Pulmonary artery endothelial cell (primary cell): ENCODE data around the gene ZPR1. TPM values are rescaled to one million over a fixed set of nuclear protein-coding genes. Genes with fewer than 3 reads are reported as not detected.
A peak's percentile ranks its signal among the peaks of the same experiment; 100 is the strongest.
"Not testable (repeated sequence)": the region's sequence is repeated elsewhere in the genome, so short reads cannot be mapped to it uniquely, and the experiment has no call there.

Experiments used
- DNase-seq: peaks from one replicate; pipeline ENCODE4 v3.0.0-alpha.2; 2011; ENCODE audit warnings: low read depth, low spot score
- total RNA-seq: library from RNA; depleted of rRNA; stranded (reverse); fragments of >200 nt; gene quantifications from 2 replicates; pipeline ENCODE4 v1.2.3, GENCODE V29; 2014

Gene ZPR1, protein sequence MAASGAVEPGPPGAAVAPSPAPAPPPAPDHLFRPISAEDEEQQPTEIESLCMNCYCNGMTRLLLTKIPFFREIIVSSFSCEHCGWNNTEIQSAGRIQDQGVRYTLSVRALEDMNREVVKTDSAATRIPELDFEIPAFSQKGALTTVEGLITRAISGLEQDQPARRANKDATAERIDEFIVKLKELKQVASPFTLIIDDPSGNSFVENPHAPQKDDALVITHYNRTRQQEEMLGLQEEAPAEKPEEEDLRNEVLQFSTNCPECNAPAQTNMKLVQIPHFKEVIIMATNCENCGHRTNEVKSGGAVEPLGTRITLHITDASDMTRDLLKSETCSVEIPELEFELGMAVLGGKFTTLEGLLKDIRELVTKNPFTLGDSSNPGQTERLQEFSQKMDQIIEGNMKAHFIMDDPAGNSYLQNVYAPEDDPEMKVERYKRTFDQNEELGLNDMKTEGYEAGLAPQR
- 45.4 and 57.0 TPM in 2 replicates for total RNA-seq

DNA sequence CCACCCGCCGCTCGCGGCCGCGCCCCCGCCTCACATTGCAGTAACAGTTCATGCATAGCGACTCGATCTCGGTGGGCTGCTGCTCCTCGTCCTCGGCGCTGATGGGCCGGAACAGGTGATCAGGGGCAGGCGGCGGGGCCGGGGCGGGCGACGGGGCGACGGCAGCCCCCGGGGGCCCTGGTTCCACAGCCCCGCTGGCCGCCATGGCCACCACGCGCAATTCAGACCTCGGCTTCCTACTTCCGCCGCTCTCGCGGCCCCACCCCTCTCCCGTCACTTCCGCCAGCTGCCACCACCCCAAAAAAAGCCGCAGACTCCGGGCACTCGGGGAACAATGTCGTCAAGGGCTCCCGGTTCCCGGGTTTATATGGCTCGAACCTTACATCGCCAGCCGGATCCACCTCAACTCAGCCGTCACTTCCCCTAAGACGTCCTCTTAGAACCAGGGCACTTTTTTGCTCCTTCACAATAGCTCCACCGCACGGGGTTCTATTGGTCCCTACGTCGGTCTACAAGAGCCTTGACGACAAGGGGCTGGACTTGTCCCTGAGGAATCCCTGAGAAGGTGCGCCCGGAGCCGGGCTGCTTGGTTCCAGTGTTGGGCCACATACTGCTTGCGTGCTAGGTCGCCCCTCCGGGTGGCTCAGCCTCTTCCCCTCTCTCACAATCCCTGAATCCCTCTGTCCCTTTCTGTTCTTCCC lies at the start of gene ZPR1:
ZPR1 (minus strand) TSS at position 238 of the 701 bp plus-strand sequence; CDS start at position 205, 33 bp downstream.
- peak; percentile 24 for DNase-seq

- no peak for DNase-seq
Measured at GRCh38 chr11:116836632-116836991, 48.8 kb upstream of the ZPR1 start.

- peak; percentile 78 for DNase-seq
Measured at GRCh38 chr11:116835791-116836631, 48.2 kb upstream of the ZPR1 start.

DNA sequence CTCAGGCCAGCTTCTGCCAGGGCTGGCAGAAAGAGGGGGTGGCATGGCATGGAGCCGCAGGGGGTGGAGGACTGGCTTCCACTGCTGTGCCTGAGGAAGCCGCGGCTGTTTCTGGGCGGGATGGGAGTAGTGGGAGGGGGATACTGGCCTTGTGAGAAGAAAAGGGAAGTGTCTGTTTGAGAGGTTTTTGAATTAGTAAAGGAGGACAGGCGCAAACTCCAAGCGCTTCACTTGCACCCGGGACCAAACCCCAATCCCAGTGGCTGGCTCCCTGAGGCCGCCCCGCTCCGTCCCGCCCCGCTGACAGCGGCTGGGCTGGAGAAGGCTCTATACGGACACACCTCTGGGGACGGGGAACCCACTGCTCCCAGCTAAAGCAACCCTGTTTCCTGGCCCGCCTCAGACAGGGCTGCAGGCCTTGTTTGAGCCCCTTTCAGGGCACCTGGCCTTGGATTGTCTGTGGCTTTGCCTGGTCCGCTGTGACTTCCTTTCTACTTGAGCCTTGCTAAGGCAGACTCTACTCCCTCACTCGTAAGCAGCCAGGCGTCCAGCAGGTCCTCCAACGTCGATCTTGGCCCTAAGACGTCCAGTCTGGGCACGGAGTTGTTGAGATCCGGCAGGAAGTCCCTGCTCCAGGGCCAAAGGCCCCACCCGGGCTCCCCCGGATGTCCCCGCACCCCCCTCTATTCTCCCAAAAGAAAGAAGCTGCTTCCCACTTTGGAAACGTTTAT lies 47.4 kb upstream of the ZPR1 start:
- DNase-seq = no peak

DNA sequence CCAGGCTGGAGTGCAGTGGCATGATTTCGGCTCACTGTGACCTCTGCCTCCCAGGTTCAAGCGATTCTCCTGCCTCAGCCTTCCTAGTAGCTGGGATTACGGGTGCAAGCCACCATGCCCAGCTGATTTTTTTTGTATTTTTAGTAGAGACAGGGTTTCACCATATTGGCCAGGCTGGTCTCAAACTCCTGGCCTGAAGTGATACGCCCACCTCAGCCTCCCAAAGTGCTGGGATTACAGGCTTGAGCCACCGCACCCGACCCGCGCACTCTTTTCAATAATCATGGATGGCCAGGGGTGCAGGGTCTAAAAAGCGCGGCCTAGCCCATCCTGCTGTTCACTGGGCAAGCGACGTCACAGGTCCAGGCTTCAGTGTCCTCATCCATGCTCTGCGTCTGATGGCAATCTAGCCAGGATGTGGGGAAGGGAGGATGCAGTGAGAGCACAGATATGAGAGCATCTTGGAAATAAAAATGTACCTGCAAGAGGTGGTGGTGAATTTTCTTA lies 46.8 kb upstream of the ZPR1 start:
- DNase-seq = not testable (repeated sequence)

- no peak for DNase-seq
Measured at GRCh38 chr11:116833816-116834534, 46.2 kb upstream of the ZPR1 start.

GRCh38 chr11:116833491-116833815 lies 45.6 kb upstream of the ZPR1 start:
- no peak for DNase-seq

GRCh38 chr11:116832350-116833290 lies 44.8 kb upstream of the ZPR1 start:
- DNase-seq = no peak

GRCh38 chr11:116831790-116832349 lies 44.0 kb upstream of the ZPR1 start:
- no peak for DNase-seq

DNA sequence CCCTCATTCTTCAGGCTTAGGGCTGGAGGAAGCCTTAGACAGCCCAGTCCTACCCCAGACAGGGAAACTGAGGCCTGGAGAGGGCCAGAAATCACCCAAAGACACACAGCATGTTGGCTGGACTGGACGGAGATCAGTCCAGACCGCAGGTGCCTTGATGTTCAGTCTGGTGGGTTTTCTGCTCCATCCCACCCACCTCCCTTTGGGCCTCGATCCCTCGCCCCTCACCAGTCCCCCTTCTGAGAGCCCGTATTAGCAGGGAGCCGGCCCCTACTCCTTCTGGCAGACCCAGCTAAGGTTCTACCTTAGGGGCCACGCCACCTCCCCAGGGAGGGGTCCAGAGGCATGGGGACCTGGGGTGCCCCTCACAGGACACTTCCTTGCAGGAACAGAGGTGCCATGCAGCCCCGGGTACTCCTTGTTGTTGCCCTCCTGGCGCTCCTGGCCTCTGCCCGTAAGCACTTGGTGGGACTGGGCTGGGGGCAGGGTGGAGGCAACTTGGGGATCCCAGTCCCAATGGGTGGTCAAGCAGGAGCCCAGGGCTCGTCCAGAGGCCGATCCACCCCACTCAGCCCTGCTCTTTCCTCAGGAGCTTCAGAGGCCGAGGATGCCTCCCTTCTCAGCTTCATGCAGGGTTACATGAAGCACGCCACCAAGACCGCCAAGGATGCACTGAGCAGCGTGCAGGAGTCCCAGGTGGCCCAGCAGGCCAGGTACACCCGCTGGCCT lies 42.5 kb upstream of the ZPR1 start:
- no peak for DNase-seq

GRCh38 chr11:116829525-116830183 lies 41.8 kb upstream of the ZPR1 start, which contains the start of gene APOC3:
APOC3 (plus strand) TSS chr11:116829907; CDS start chr11:116830583, 676 bp downstream.
- DNase-seq = no peak

- DNase-seq = no peak
Measured at GRCh38 chr11:116828632-116829524, 41.1 kb upstream of the ZPR1 start.

GRCh38 chr11:116827461-116827860 lies 39.6 kb upstream of the ZPR1 start:
- no peak for DNase-seq

DNA sequence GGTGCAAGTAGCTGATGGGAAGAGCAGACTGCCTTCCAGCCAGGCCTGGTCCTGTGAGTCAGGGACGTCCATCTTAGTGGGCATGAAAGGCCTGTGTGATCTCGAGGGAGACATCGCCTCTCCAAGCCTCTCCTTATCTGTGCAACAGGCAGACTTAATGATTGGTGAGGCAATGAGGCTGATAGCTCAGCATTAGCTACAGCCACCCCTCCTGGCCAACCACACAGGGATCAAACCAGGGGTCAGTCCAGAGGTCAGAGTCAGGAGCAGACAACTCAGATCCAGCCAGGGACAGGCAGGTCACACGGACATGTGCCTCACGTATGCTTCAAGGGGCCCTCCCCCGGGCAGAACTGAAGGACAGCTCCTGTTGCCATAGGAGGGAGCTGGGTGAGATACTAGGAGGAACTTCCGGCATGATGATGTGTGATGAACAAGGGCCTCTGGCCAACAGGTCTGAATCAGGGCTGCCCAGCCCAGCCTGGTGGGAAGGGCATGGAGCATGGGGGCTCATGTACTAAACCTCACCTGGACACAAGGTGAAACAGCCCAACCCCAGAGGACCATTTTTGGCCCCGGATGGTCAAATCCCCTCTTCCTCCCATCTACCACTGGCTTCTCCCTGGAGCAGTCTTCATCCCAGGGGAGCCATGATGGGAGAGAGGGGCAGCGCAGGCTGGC lies 39.1 kb upstream of the ZPR1 start:
- no peak for DNase-seq

DNA sequence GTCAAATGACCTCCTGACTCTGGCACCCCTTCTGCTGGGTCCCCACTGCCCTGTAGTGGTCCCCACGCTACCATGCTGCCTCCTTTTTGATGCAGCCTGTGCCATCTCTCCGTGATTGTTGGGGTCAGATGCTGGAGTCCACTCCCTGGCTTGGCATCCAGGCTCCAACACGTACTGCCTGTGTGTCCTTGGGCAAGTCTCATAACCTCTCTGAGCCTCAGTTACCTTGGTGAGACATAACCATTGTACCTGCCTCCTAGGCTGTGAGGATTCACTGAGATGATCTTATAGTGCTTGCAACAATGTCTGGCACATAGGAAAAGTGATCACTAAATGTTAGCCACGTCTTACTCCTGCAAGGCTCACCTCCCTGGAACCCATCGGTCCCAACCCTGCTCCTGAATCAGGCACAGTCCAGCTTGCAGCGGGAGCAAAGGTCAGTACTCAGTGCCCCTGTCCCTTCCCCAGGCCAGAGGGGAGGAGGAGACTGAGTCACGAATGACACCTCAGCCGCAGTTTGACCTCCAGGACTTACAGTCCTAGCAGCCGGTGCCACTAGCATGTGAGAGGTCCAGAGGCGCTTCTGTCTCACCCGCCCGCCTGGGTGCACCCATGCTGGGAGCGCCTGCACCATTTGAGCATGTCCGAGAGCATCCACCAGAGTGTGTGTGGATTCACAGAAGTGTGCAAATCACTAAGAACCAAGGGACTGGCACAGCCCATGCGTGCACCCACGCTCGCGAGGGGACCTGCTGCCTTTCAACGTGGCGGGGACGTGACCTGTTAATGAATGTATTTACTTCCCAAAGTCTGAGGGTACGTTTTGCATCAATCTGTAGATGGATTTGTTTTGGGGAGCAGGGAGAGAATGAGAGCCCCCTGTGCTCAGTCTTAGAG lies 38.3 kb upstream of the ZPR1 start:
- DNase-seq = no peak
